ENCODE results near the gene CDC42BPA. TPM values are rescaled to one million over a fixed set of nuclear protein-coding genes. Genes with fewer than 3 reads are reported as not detected.

Gene CDC42BPA
- total RNA-seq (2021) (22.2 to 25.2 TPM (median 22.9 TPM) in 3 replicates), Bru-seq, nascent RNA (percentile 76 among the genes with signal in this experiment)
- long read RNA-seq, experiment 1, full-length matches to known transcripts = 12 of 68 reads
- long read RNA-seq, experiment 1, partial matches to known transcripts = 21 of 68 reads
- long read RNA-seq, experiment 1, other reads (novel, unspliced or antisense) = 35 of 68 reads
- long read RNA-seq, experiment 2, full-length matches to known transcripts = 1 of 32 reads
- long read RNA-seq, experiment 2, partial matches to known transcripts = 9 of 32 reads
- long read RNA-seq, experiment 2, other reads (novel, unspliced or antisense) = 22 of 32 reads
- long read RNA-seq, experiment 3 = 0 reads

GRCh38 chr1:227318016-227318852 lies at the start of gene CDC42BPA:
Gene CDC42BPA (minus strand): TSS chr1:227318492. CDS start chr1:227317182, 1,310 bp downstream.
- CTCF ChIA-PET = interaction anchor here (0.5 to 2.2 kb wide), 3 partner anchors 119 to 1141 kb away, joined by 4 to 6 read pairs (median 4); no protein-coding TSS in a partner anchor
- POLR2A ChIA-PET = interaction anchor here (0.6 to 1.1 kb wide), 3 partner anchors 12 to 694 kb away, joined by 3 to 4 read pairs (median 4); no protein-coding TSS in a partner anchor
- peak; percentile 80 for ATAC-seq
- Mint-ChIP-seq H3K36me3 (no peaks in the 10 kb centered on the region), H3K27ac (peak within 1 kb of the TSS; percentile 97), H3K27me3 (ENCODE audit: low read depth) (peaks cover 3% of the 10 kb centered on the region; the same call in 1 of the 2 replicates), H3K4me1 (peaks cover 28% of the 10 kb centered on the region), H3K4me3 (peak within 1 kb of the TSS; percentile 90), H3K9me3 (no peaks in the 10 kb centered on the region)
- TF ChIP-seq NFE2L1 (CRISPR knock-in tag; IDR thresholded peaks at IDR 0.05) (peak; percentile 34; the same call in 1 of the 2 replicates), ETV6 (CRISPR knock-in tag; IDR thresholded peaks at IDR 0.05) (peak; percentile 13; the same call in 1 of the 2 replicates), GABPB1 (CRISPR knock-in tag; IDR thresholded peaks at IDR 0.05) (0 out of 2 replicates have a peak, but pooled peaks have one; percentile 26), ZNF232 (CRISPR knock-in tag; IDR thresholded peaks at IDR 0.05) (no peak), SP1 (CRISPR knock-in tag; conservative IDR thresholded peaks at IDR 0.05) (peak; percentile 55; the same call in 1 of the 2 replicates), ZNF423 (CRISPR knock-in tag; IDR thresholded peaks at IDR 0.05) (peak; percentile 16; the same call in 1 of the 2 replicates), CREM (CRISPR knock-in tag; IDR thresholded peaks at IDR 0.05) (0 out of 2 replicates have a peak, but pooled peaks have one; percentile 11)
- TF ChIP-seq, protein P1, sequence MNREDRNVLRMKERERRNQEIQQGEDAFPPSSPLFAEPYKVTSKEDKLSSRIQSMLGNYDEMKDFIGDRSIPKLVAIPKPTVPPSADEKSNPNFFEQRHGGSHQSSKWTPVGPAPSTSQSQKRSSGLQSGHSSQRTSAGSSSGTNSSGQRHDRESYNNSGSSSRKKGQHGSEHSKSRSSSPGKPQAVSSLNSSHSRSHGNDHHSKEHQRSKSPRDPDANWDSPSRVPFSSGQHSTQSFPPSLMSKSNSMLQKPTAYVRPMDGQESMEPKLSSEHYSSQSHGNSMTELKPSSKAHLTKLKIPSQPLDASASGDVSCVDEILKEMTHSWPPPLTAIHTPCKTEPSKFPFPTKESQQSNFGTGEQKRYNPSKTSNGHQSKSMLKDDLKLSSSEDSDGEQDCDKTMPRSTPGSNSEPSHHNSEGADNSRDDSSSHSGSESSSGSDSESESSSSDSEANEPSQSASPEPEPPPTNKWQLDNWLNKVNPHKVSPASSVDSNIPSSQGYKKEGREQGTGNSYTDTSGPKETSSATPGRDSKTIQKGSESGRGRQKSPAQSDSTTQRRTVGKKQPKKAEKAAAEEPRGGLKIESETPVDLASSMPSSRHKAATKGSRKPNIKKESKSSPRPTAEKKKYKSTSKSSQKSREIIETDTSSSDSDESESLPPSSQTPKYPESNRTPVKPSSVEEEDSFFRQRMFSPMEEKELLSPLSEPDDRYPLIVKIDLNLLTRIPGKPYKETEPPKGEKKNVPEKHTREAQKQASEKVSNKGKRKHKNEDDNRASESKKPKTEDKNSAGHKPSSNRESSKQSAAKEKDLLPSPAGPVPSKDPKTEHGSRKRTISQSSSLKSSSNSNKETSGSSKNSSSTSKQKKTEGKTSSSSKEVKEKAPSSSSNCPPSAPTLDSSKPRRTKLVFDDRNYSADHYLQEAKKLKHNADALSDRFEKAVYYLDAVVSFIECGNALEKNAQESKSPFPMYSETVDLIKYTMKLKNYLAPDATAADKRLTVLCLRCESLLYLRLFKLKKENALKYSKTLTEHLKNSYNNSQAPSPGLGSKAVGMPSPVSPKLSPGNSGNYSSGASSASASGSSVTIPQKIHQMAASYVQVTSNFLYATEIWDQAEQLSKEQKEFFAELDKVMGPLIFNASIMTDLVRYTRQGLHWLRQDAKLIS (CRISPR knock-in tag; IDR thresholded peaks at IDR 0.05; ENCODE audit: borderline replicate concordance) = no peak
- TF ChIP-seq, protein P2, sequence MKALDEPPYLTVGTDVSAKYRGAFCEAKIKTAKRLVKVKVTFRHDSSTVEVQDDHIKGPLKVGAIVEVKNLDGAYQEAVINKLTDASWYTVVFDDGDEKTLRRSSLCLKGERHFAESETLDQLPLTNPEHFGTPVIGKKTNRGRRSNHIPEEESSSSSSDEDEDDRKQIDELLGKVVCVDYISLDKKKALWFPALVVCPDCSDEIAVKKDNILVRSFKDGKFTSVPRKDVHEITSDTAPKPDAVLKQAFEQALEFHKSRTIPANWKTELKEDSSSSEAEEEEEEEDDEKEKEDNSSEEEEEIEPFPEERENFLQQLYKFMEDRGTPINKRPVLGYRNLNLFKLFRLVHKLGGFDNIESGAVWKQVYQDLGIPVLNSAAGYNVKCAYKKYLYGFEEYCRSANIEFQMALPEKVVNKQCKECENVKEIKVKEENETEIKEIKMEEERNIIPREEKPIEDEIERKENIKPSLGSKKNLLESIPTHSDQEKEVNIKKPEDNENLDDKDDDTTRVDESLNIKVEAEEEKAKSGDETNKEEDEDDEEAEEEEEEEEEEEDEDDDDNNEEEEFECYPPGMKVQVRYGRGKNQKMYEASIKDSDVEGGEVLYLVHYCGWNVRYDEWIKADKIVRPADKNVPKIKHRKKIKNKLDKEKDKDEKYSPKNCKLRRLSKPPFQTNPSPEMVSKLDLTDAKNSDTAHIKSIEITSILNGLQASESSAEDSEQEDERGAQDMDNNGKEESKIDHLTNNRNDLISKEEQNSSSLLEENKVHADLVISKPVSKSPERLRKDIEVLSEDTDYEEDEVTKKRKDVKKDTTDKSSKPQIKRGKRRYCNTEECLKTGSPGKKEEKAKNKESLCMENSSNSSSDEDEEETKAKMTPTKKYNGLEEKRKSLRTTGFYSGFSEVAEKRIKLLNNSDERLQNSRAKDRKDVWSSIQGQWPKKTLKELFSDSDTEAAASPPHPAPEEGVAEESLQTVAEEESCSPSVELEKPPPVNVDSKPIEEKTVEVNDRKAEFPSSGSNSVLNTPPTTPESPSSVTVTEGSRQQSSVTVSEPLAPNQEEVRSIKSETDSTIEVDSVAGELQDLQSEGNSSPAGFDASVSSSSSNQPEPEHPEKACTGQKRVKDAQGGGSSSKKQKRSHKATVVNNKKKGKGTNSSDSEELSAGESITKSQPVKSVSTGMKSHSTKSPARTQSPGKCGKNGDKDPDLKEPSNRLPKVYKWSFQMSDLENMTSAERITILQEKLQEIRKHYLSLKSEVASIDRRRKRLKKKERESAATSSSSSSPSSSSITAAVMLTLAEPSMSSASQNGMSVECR (CRISPR knock-in tag; IDR thresholded peaks at IDR 0.05; ENCODE audit: borderline replicate concordance) = 0 out of 2 replicates have a peak, but pooled peaks have one; percentile 31
- TF ChIP-seq, protein P3, sequence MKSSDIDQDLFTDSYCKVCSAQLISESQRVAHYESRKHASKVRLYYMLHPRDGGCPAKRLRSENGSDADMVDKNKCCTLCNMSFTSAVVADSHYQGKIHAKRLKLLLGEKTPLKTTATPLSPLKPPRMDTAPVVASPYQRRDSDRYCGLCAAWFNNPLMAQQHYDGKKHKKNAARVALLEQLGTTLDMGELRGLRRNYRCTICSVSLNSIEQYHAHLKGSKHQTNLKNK (CRISPR knock-in tag; IDR thresholded peaks at IDR 0.05) = no peak
- TF ChIP-seq, protein P4, sequence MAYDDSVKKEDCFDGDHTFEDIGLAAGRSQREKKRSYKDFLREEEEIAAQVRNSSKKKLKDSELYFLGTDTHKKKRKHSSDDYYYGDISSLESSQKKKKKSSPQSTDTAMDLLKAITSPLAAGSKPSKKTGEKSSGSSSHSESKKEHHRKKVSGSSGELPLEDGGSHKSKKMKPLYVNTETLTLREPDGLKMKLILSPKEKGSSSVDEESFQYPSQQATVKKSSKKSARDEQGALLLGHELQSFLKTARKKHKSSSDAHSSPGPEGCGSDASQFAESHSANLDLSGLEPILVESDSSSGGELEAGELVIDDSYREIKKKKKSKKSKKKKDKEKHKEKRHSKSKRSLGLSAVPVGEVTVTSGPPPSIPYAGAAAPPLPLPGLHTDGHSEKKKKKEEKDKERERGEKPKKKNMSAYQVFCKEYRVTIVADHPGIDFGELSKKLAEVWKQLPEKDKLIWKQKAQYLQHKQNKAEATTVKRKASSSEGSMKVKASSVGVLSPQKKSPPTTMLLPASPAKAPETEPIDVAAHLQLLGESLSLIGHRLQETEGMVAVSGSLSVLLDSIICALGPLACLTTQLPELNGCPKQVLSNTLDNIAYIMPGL (CRISPR knock-in tag; IDR thresholded peaks at IDR 0.05) = 0 out of 2 replicates have a peak, but pooled peaks have one; percentile 50
- DNase-seq (ENCODE audit: low spot score) = peak; percentile 79
